A673 (cell line): ENCODE measurements around the gene BBS9. TPM values are rescaled to one million over a fixed set of nuclear protein-coding genes. Genes with fewer than 3 reads are reported as not detected.

Experiments
- BruUV-seq: library from RNA; stranded (reverse); fragments of 400-500 nt; replicated peaks from 2 replicates; lab custom pipeline; 2021; lab: Mats Ljungman, UMichigan
- CTCF ChIA-PET: fragments of 300-600 bp; sonication (Branson Sonifier 250); formaldehyde crosslinking; loops from one replicate; lab custom pipeline; 2022; ENCODE audit warnings: antibody characterized with exemption; lab: Charles Lee
- POLR2A ChIA-PET: fragments of 300-600 bp; sonication (Branson Sonifier 250); formaldehyde crosslinking; loops from one replicate; lab custom pipeline; 2022; ENCODE audit warnings: antibody characterized with exemption; ENCODE audit not compliant: low non-redundant PET; lab: Charles Lee
- DNase-seq: peaks from one replicate; pipeline ENCODE4 v3.0.0-alpha.2; 2015; ENCODE audit warnings: low spot score
- H3K27ac ChIP-seq: fragments of 200-600 bp; sonication (generic); 2 replicates; pipeline ENCODE4 v1.5.1; 2016; ENCODE audit warnings: mixed run types, low read depth, mild to moderate bottlenecking, mixed read lengths, antibody characterized with exemption, low read length; ENCODE audit not compliant: poor library complexity, severe bottlenecking
- H3K27me3 ChIP-seq: fragments of 200-600 bp; sonication (generic); replicated peaks from 2 replicates; pipeline ENCODE4 v1.6.1; 2017; ENCODE audit warnings: mixed run types, low read depth, mild to moderate bottlenecking, mixed read lengths, antibody characterized with exemption, low read length; ENCODE audit not compliant: insufficient read depth, poor library complexity
- H3K36me3 ChIP-seq: fragments of 200-600 bp; sonication (generic); 2 replicates; pipeline ENCODE4 v1.6.1; 2016; ENCODE audit warnings: mixed run types, mild to moderate bottlenecking, mixed read lengths, antibody characterized with exemption, low read length; ENCODE audit not compliant: insufficient read depth, poor library complexity, severe bottlenecking
- H3K4me1 ChIP-seq: fragments of 200-600 bp; sonication (generic); 2 replicates; pipeline ENCODE4 v1.6.1; 2017; ENCODE audit warnings: mixed run types, mild to moderate bottlenecking, mixed read lengths, antibody characterized with exemption, low read length; ENCODE audit not compliant: insufficient read depth, poor library complexity, severe bottlenecking
- H3K4me3 ChIP-seq: fragments of 200-600 bp; sonication (generic); 2 replicates; pipeline ENCODE4 v1.5.1; 2016; ENCODE audit warnings: low read depth, mixed run types, mild to moderate bottlenecking, mixed read lengths, low read length; ENCODE audit not compliant: poor library complexity, severe bottlenecking
- H3K9me3 ChIP-seq: fragments of 200-600 bp; sonication (generic); 2 replicates; pipeline ENCODE4 v1.6.1; 2016; ENCODE audit warnings: mixed run types, low read depth, mild to moderate bottlenecking, mixed read lengths, antibody characterized with exemption, low read length; ENCODE audit not compliant: poor library complexity, severe bottlenecking
- CTCF ChIP-seq: fragments of 300-800, 200-600 bp; sonication (generic); conservative IDR thresholded peaks from 2 replicates; pipeline ENCODE4 v1.5.1; 2017; ENCODE audit warnings: low read depth, mild to moderate bottlenecking, antibody characterized with exemption, low read length, moderate library complexity, mixed read lengths
- EZH2 ChIP-seq: fragments of 200-600 bp; sonication (generic); IDR thresholded peaks from 2 replicates; pipeline ENCODE4 v1.6.1; 2017; ENCODE audit warnings: borderline replicate concordance, low read depth, mild to moderate bottlenecking, mixed read lengths, antibody characterized with exemption, low read length; ENCODE audit not compliant: poor library complexity, severe bottlenecking
- intact Hi-C: fragments of 100-400 bp; cut with micrococcal nuclease; formaldehyde crosslinking; loops from one replicate; pipeline ENCODE4 v1.10.0; 2022; ENCODE audit not compliant: unreplicated experiment
- total RNA-seq: library from RNA; stranded (reverse); gene quantifications from 2 replicates; pipeline ENCODE4 v1.2.3, GENCODE V29; 2021

Gene BBS9
- total RNA-seq, 1 experiment from 2014 or later: 9.4 TPM

- no TSS peak for BruUV-seq
- no peak for DNase-seq
- ChIA-PET CTCF (no interaction called here), POLR2A (interaction anchor here (0.6 kb wide), 1 partner anchor 134 kb away, joined by 3 read pairs; no protein-coding TSS in a partner anchor)
- H3K4me3 ChIP-seq: no peak overlapping the region
- intact Hi-C loops: no loop called here
- no peaks in the 10 kb centered on the region for H3K36me3 ChIP-seq
- no peak overlapping the region for H3K27ac ChIP-seq
- no peaks in the 10 kb centered on the region for H3K27me3 ChIP-seq
- H3K4me1 ChIP-seq: peaks cover 6% of the 10 kb centered on the region
- TF ChIP-seq EZH2: no peak
- no peak for TF ChIP-seq CTCF
- H3K9me3 ChIP-seq: no peaks in the 10 kb centered on the region
Observed at GRCh38 chr7:33287738-33288137, 158.4 kb downstream of the BBS9 start.

- no TSS peak for BruUV-seq
- no peaks in the 10 kb centered on the region for H3K36me3 ChIP-seq
- POLR2A ChIA-PET: no interaction called here
- intact Hi-C loops: no loop called here
- DNase-seq: no peak
- no peak overlapping the region for H3K27ac ChIP-seq
- H3K4me3 ChIP-seq: no peak overlapping the region
- no peak for TF ChIP-seq CTCF
- TF ChIP-seq EZH2: no peak
- CTCF ChIA-PET: no interaction called here
- peaks cover 7% of the 10 kb centered on the region for H3K9me3 ChIP-seq
- H3K4me1 ChIP-seq: no peaks in the 10 kb centered on the region
- H3K27me3 ChIP-seq: no peaks in the 10 kb centered on the region
Observed at GRCh38 chr7:33298848-33299247, 169.5 kb downstream of the BBS9 start.

- Histone ChIP-seq H3K27me3 (no peaks in the 10 kb centered on the region), H3K4me3 (no peak overlapping the region), H3K36me3 (no peaks in the 10 kb centered on the region), H3K27ac (no peak overlapping the region), H3K9me3 (peaks cover 7% of the 10 kb centered on the region), H3K4me1 (no peaks in the 10 kb centered on the region)
- POLR2A ChIA-PET: no interaction called here
- no TSS peak for BruUV-seq
- intact Hi-C loops: no loop called here
- CTCF ChIA-PET: no interaction called here
- DNase-seq: no peak
- TF ChIP-seq CTCF (no peak), EZH2 (no peak)
Observed at GRCh38 chr7:33299425-33299824, 170.1 kb downstream of the BBS9 start.
